H1 (cell line): ENCODE results near the gene EDA. TPM values are rescaled to one million over a fixed set of nuclear protein-coding genes. Genes with fewer than 3 reads are reported as not detected.

Source experiments
- CTCF ChIA-PET: fragments of 300-600 bp; sonication (Branson Sonifier 250); formaldehyde crosslinking; loops from one replicate; lab custom pipeline; 2021; ENCODE audit not compliant: partially characterized antibody; lab: Charles Lee
- POLR2A ChIA-PET: fragments of 300-600 bp; sonication (Branson Sonifier 250); formaldehyde crosslinking; loops from one replicate; lab custom pipeline; 2021; ENCODE audit warnings: inconsistent platforms; ENCODE audit not compliant: partially characterized antibody; lab: Charles Lee
- DNase-seq, 2 experiments: peaks; one replicate each; pipeline versions ENCODE4 v3.0.0 to v3.0.0-alpha.2; 2010 to 2022; ENCODE audit warnings: low spot score in 2 of 2, low read depth in 1 of 2, mixed read lengths in 1 of 2
- FAIRE-seq: peaks from 2 replicates; lab custom pipeline; 2011; peaks lifted over from hg19 to GRCh38; lab: Jason Lieb, UNC
- H2AFZ ChIP-seq: 2 replicates; pipeline ENCODE4 v1.8.1; 2012; ENCODE audit warnings: low read length, inconsistent platforms
- H2AK5ac ChIP-seq: 2 replicates; pipeline ENCODE4 v1.6.1; 2013; ENCODE audit warnings: low read depth, low read length
- H2BK120ac ChIP-seq: replicated peaks from 2 replicates; pipeline ENCODE3; 2013; ENCODE audit warnings: low read depth, low read length, inconsistent platforms
- H2BK12ac ChIP-seq: 2 replicates; pipeline ENCODE4 v1.6.1; 2013; ENCODE audit warnings: low read depth, low read length
- H2BK15ac ChIP-seq: 2 replicates; pipeline ENCODE4 v1.6.1; 2013; ENCODE audit warnings: low read length
- H2BK20ac ChIP-seq: 2 replicates; pipeline ENCODE4 v1.6.1; 2013; ENCODE audit warnings: low read length
- H2BK5ac ChIP-seq: 2 replicates; pipeline ENCODE4 v1.6.1; 2013; ENCODE audit warnings: low read depth, low read length
- H3K14ac ChIP-seq: 2 replicates; pipeline ENCODE4 v1.6.1; 2013; ENCODE audit warnings: inconsistent platforms; ENCODE audit not compliant: insufficient read length
- H3K18ac ChIP-seq: 2 replicates; pipeline ENCODE4 v1.6.1; 2013; ENCODE audit warnings: low read length; ENCODE audit errors: extremely low read depth
- H3K23ac ChIP-seq: 2 replicates; pipeline ENCODE4 v1.6.1; 2013; ENCODE audit warnings: inconsistent platforms; ENCODE audit not compliant: insufficient read length
- H3K23me2 ChIP-seq: 2 replicates; pipeline ENCODE4 v1.6.1; 2013; ENCODE audit warnings: low read depth, low read length
- H3K27ac ChIP-seq: 2 replicates; pipeline ENCODE4 v1.6.1; 2011; ENCODE audit warnings: low read depth, low read length, inconsistent platforms
- H3K27me3 ChIP-seq, 4 experiments: replicated peaks in 1 of 4; 1 replicate in 1 of 4; 2 replicates in 3 of 4; pipeline versions ENCODE4 v1.6.1 to v1.8.1; 2011 to 2013; ENCODE audit warnings: low read length in 3 of 4, mild to moderate bottlenecking in 3 of 4, inconsistent platforms in 2 of 4, mixed read lengths in 2 of 4, moderate library complexity in 1 of 4; ENCODE audit not compliant: control insufficient read depth in 3 of 4, insufficient read depth in 3 of 4; ENCODE audit errors: extremely low read depth in 1 of 4
- H3K36me3 ChIP-seq, 4 experiments: 2 replicates each; pipeline versions ENCODE4 v1.6.1 to v1.8.1; 2011 to 2013; ENCODE audit warnings: mild to moderate bottlenecking in 4 of 4, low read length in 3 of 4, moderate library complexity in 2 of 4, control low read depth in 1 of 4, inconsistent platforms in 1 of 4; ENCODE audit not compliant: insufficient read depth in 4 of 4, control insufficient read depth in 2 of 4
- H3K4ac ChIP-seq: replicated peaks from 2 replicates; pipeline ENCODE3; 2013; ENCODE audit warnings: low read length, low read depth, mixed read lengths, inconsistent platforms; ENCODE audit not compliant: insufficient read length
- H3K4me1 ChIP-seq, 4 experiments: replicated peaks in 1 of 4; 1 replicate in 1 of 4; 2 replicates in 3 of 4; pipeline versions ENCODE4 v1.6.1 to v1.8.1; 2011 to 2013; ENCODE audit warnings: low read length in 3 of 4, inconsistent platforms in 2 of 4, mixed read lengths in 1 of 4; ENCODE audit not compliant: insufficient read depth in 4 of 4, control insufficient read depth in 3 of 4
- H3K4me2 ChIP-seq, 2 experiments: 2 replicates each; pipeline versions ENCODE4 v1.6.1 to v1.8.1; 2011 to 2013; ENCODE audit warnings: low read depth in 2 of 2, low read length in 2 of 2, control low read depth in 1 of 2, inconsistent platforms in 1 of 2, mild to moderate bottlenecking in 1 of 2; ENCODE audit not compliant: insufficient read depth in 1 of 2
- H3K4me3 ChIP-seq, 4 experiments: fragments of 200-600, 300-600 bp in 1 of 4; sonication (generic), shearing (Covaris generic), sonication (Bioruptor Twin) in 1 of 4; 2 replicates each; pipeline versions ENCODE4 v1.5.1 to v1.8.1; 2011 to 2016; ENCODE audit warnings: low read length in 4 of 4, low read depth in 3 of 4, control low read depth in 2 of 4, inconsistent platforms in 2 of 4, mild to moderate bottlenecking in 2 of 4, mixed read lengths in 1 of 4, moderate library complexity in 1 of 4; ENCODE audit not compliant: insufficient read depth in 2 of 4; ENCODE audit errors: extremely low read depth in 1 of 4
- H3K56ac ChIP-seq: replicated peaks from 2 replicates; pipeline ENCODE3; 2013; ENCODE audit warnings: low read depth, mild to moderate bottlenecking, mixed read lengths, low read length, inconsistent platforms; ENCODE audit not compliant: insufficient read length
- H3K79me1 ChIP-seq: 2 replicates; pipeline ENCODE4 v1.6.1; 2013; ENCODE audit warnings: low read depth, low read length, control low read depth
- H3K79me2 ChIP-seq, 2 experiments: 2 replicates each; pipeline versions ENCODE4 v1.6.1 to v1.8.1; 2012 to 2013; ENCODE audit warnings: low read length in 2 of 2, mild to moderate bottlenecking in 2 of 2, inconsistent platforms in 1 of 2; ENCODE audit not compliant: insufficient read depth in 2 of 2, control insufficient read depth in 1 of 2
- H3K9ac ChIP-seq, 4 experiments: replicated peaks in 1 of 4; 1 replicate in 1 of 4; 2 replicates in 3 of 4; pipeline versions ENCODE4 v1.6.1 to v1.8.1; 2011 to 2013; ENCODE audit warnings: low read depth in 3 of 4, low read length in 3 of 4, control low read depth in 2 of 4, mild to moderate bottlenecking in 2 of 4, moderate library complexity in 2 of 4, inconsistent platforms in 1 of 4; ENCODE audit errors: extremely low read depth in 1 of 4
- H3K9me3 ChIP-seq, 2 experiments: 2 replicates each; pipeline versions ENCODE4 v1.6.1 to v1.8.1; 2012 to 2013; ENCODE audit warnings: mild to moderate bottlenecking in 2 of 2, moderate library complexity in 2 of 2, control low read depth in 1 of 2, inconsistent platforms in 1 of 2, low read depth in 1 of 2, low read length in 1 of 2, mixed read lengths in 1 of 2; ENCODE audit not compliant: insufficient read depth in 2 of 2
- H4K20me1 ChIP-seq, 2 experiments: replicated peaks in 1 of 2; 2 replicates each; pipeline versions ENCODE3 to v1.8.1; 2011 to 2013; ENCODE audit warnings: inconsistent platforms in 2 of 2, low read length in 2 of 2, mild to moderate bottlenecking in 1 of 2; ENCODE audit not compliant: insufficient read depth in 2 of 2, control insufficient read depth in 1 of 2
- H4K5ac ChIP-seq: 2 replicates; pipeline ENCODE4 v1.6.1; 2013; ENCODE audit warnings: low read length, low read depth, mixed read lengths, inconsistent platforms; ENCODE audit not compliant: insufficient read length
- H4K8ac ChIP-seq: 2 replicates; pipeline ENCODE4 v1.8.0; 2013; ENCODE audit warnings: mild to moderate bottlenecking, moderate library complexity, low read length, inconsistent platforms; ENCODE audit not compliant: insufficient read depth; ENCODE audit errors: extremely low read depth
- H4K91ac ChIP-seq: replicated peaks from 2 replicates; pipeline ENCODE3; 2013; ENCODE audit warnings: low read length, mixed read lengths, inconsistent platforms; ENCODE audit not compliant: insufficient read length
- ASH2L ChIP-seq: fragments of 200-600, 300-600 bp; sonication (generic); IDR thresholded peaks from one replicate; pipeline ENCODE4 v1.7.1; 2017; ENCODE audit warnings: low read length
- BCL11A ChIP-seq, 2 experiments: IDR thresholded peaks; one replicate each; pipeline ENCODE4 v1.6.1; 2011; ENCODE audit warnings: low read depth in 2 of 2, low read length in 2 of 2, mild to moderate bottlenecking in 2 of 2
- CBX5 ChIP-seq: fragments of 300-800, 300-1000 bp; sonication (generic); IDR thresholded peaks from 2 replicates; pipeline ENCODE4 v1.7.1; 2016; ENCODE audit warnings: antibody characterized with exemption, low read length, low read depth
- KDM4A ChIP-seq: IDR thresholded peaks from one replicate; pipeline ENCODE4 v1.7.1; 2012; ENCODE audit warnings: low read depth, mild to moderate bottlenecking, moderate library complexity, low read length, inconsistent platforms; ENCODE audit not compliant: severe bottlenecking
- NANOG ChIP-seq: IDR thresholded peaks from 2 replicates; pipeline ENCODE4 v1.6.1; 2011; ENCODE audit warnings: low read length, low read depth, mild to moderate bottlenecking, inconsistent platforms; ENCODE audit not compliant: insufficient read depth, poor library complexity, severe bottlenecking
- POLR2A ChIP-seq, 2 experiments: IDR thresholded peaks; 1 replicate in 1 of 2; 2 replicates in 1 of 2; pipeline ENCODE4 v1.6.1; 2011; ENCODE audit warnings: low read depth in 2 of 2, low read length in 2 of 2, mild to moderate bottlenecking in 2 of 2; ENCODE audit errors: control extremely low read depth in 1 of 2
- RNF2 ChIP-seq: fragments of 200-900, 300-1000 bp; sonication (generic); IDR thresholded peaks from 2 replicates; pipeline ENCODE4 v1.7.1; 2016; ENCODE audit warnings: borderline replicate concordance, low read depth, mild to moderate bottlenecking, antibody characterized with exemption, low read length; ENCODE audit not compliant: poor library complexity, severe bottlenecking; ENCODE audit errors: missing control alignments
- SRF ChIP-seq: IDR thresholded peaks from 2 replicates; pipeline ENCODE4 v1.6.1; 2011; ENCODE audit warnings: mild to moderate bottlenecking, low read depth, low read length, moderate library complexity
- SUZ12 ChIP-seq: fragments of 200-600 bp; sonication (generic); IDR thresholded peaks from 2 replicates; pipeline ENCODE4 v1.6.1; 2012; ENCODE audit warnings: mild to moderate bottlenecking, inconsistent platforms, low read length, moderate library complexity, mixed read lengths
- TBP ChIP-seq: IDR thresholded peaks from 2 replicates; pipeline ENCODE4 v1.6.1; 2011; ENCODE audit warnings: low read depth, low read length, improper control_type of control experiment
- TEAD4 ChIP-seq: IDR thresholded peaks from 2 replicates; pipeline ENCODE4 v1.6.1; 2012; ENCODE audit warnings: low read depth, low read length, inconsistent platforms, mixed read lengths
- WGBS, 2 experiments: shearing (Covaris generic) in 1 of 2; methylation state at CpG; one replicate each; pipeline versions ENCODE4 v1.1.6 to v1.1.7; 2013 to 2015; ENCODE audit warnings: low lambda C conversion rate in 2 of 2, mixed read lengths in 2 of 2, inconsistent platforms in 1 of 2, low coverage in 1 of 2, missing lambda C conversion rate in 1 of 2; ENCODE audit not compliant: insufficient replicate concordance in 2 of 2, insufficient coverage in 1 of 2, insufficient read length in 1 of 2; ENCODE audit errors: extremely low coverage in 1 of 2, missing lambda C conversion rate in 1 of 2; 5-methylcytosine and 5-hydroxymethylcytosine counted together
- polyA plus RNA-seq, 7 experiments: library from polyadenylated mRNA; depleted of rRNA in 3 of 7; stranded (reverse) in 5 of 7; unstranded in 2 of 7; fragments of >200 nt in 5 of 7; fragments of 200-250 nt in 2 of 7; gene quantifications; 1 replicate in 5 of 7; 2 replicates in 1 of 7; 4 replicates in 1 of 7; pipeline versions ENCODE4 v1.2.1 to v1.2.3, GENCODE V29; 2011 to 2013; ENCODE audit warnings: missing spikeins in 2 of 7, mixed read lengths in 2 of 7
- total RNA-seq: library from RNA; stranded (reverse); fragmentation: NEBNext Ultra II Directional; extraction: Animal tissue kit (Norgen Biotek cat#: 25700); gene quantifications from 2 replicates; pipeline ENCODE4 v1.2.1, GENCODE V29; 2021

Gene EDA
- total and polyA plus RNA-seq, 2 of the 8 experiments (the other 6 are each of a cell fraction or from before 2014, with no cell fraction given) = 7.5 to 10.5 TPM

- Histone ChIP-seq H3K79me2 (no peaks in the 10 kb centered on the region), H4K5ac (no peak overlapping the region), H3K9me3 (no peaks in the 10 kb centered on the region), H4K91ac (no peak overlapping the region), H3K4me2 (no peak overlapping the region), H3K14ac (no peak overlapping the region), H3K18ac (no peak overlapping the region), H2AK5ac (no peak overlapping the region), H3K4ac (no peak overlapping the region), H3K36me3 (no peaks in the 10 kb centered on the region), H3K4me3 (no peak overlapping the region), H3K23ac (no peak overlapping the region), H2BK15ac (no peak overlapping the region), H3K9ac (no peak overlapping the region), H4K20me1 (no peaks in the 10 kb centered on the region), H2BK20ac (no peak overlapping the region), H4K8ac (no peak overlapping the region), H2BK120ac (no peak overlapping the region), H3K56ac (no peak overlapping the region), H2BK12ac (no peak overlapping the region), H3K27ac (no peak overlapping the region), H3K4me1 (no peaks in the 10 kb centered on the region), H2BK5ac (no peak overlapping the region), H3K79me1 (no peaks in the 10 kb centered on the region; the same call in 1 of the 2 replicates), H2AFZ (no peak overlapping the region), H3K27me3 (no peaks in the 10 kb centered on the region), H3K23me2 (no peaks in the 10 kb centered on the region)
- TF ChIP-seq ASH2L = no peak
- TF ChIP-seq SUZ12 = no peak
- TF ChIP-seq KDM4A = no peak
- TF ChIP-seq TEAD4 = no peak
- TF ChIP-seq BCL11A (IDR thresholded peaks at IDR 0.05; ENCODE audit: low read depth in 2 of 2, low read length in 2 of 2) = no peak
- TF ChIP-seq POLR2A (IDR thresholded peaks at IDR 0.05; ENCODE audit: control extremely low read depth in 1 of 2, low read depth in 2 of 2, low read length in 2 of 2) = no peak
- TF ChIP-seq CBX5 = no peak
- TF ChIP-seq TBP = no peak
- no peak for TF ChIP-seq RNF2
- no peak for TF ChIP-seq SRF
- TF ChIP-seq NANOG = no peak
- FAIRE-seq (no peak), DNase-seq (no peak)
- CTCF ChIA-PET = no interaction called here
- 83% methylated on average over 1 of the region's 1 CpG; no CpG with 5 or more reads in 1 of the 2 experiments for WGBS, 2 experiments
- POLR2A ChIA-PET = no interaction called here
These were observed 191.5 kb downstream of the EDA start for GRCh38 chrX:69807400-69807799.
